Liver (tissue), 3 donors: Measurements from ENCODE around the gene IFNAR2.

ENCODE experiments used
- ATF3 ChIP-seq: IDR thresholded peaks from 2 replicates; pipeline ENCODE4 v1.6.1; 2016; ENCODE audit warnings: antibody characterized with exemption
- CTCF ChIP-seq: fragments of 150-350 bp; IDR thresholded peaks from 2 replicates; pipeline ENCODE4 v1.5.1; 2017; ENCODE audit warnings: improper control_type of control experiment, low read depth, low read length; ENCODE audit not compliant: missing input control
- EGR1 ChIP-seq, 2 donors: IDR thresholded peaks; 2 replicates each; pipeline ENCODE4 v1.6.1; 2016 to 2018; ENCODE audit warnings: antibody characterized with exemption in 2 of 2, low read depth in 2 of 2
- GABPA ChIP-seq, 2 donors: IDR thresholded peaks in 1 of 2; conservative IDR thresholded peaks in 1 of 2; 2 replicates each; pipeline ENCODE4 v1.6.1; 2016; ENCODE audit warnings: antibody characterized with exemption in 2 of 2, mild to moderate bottlenecking in 1 of 2, moderate library complexity in 1 of 2
- JUND ChIP-seq, 2 donors: IDR thresholded peaks; 2 replicates each; pipeline ENCODE4 v1.6.1; 2016; ENCODE audit warnings: antibody characterized with exemption in 2 of 2
- MAX ChIP-seq: IDR thresholded peaks from 2 replicates; pipeline ENCODE4 v1.6.1; 2016; ENCODE audit warnings: antibody characterized with exemption
- RAD21 ChIP-seq, 2 donors: IDR thresholded peaks; 2 replicates each; pipeline ENCODE4 v1.6.1; 2016; ENCODE audit warnings: antibody characterized with exemption in 2 of 2, mild to moderate bottlenecking in 2 of 2
- REST ChIP-seq: IDR thresholded peaks from 2 replicates; pipeline ENCODE4 v1.6.1; 2016; ENCODE audit warnings: antibody characterized with exemption, mild to moderate bottlenecking
- SP1 ChIP-seq: IDR thresholded peaks from 2 replicates; pipeline ENCODE4 v1.6.1; 2018; ENCODE audit warnings: antibody characterized with exemption, mild to moderate bottlenecking
- YY1 ChIP-seq: IDR thresholded peaks from 2 replicates; pipeline ENCODE4 v1.6.1; 2016; ENCODE audit warnings: antibody characterized with exemption, mild to moderate bottlenecking
- ZBTB33 ChIP-seq: IDR thresholded peaks from 2 replicates; pipeline ENCODE4 v1.6.1; 2016; ENCODE audit warnings: antibody characterized with exemption
- donor health status: healthy.
- donor health status: healthy.

GRCh38 chr21:33268737-33269441 is 39.2 kb downstream of the IFNAR2 start:
- TF ChIP-seq EGR1 (IDR thresholded peaks at IDR 0.05; ENCODE audit: low read depth in 2 of 2) (peak in 1 of 2 donors; percentile 16), SP1 (peak; percentile 22), CTCF (no peak), GABPA (IDR thresholded peaks at IDR 0.05 in 1 of 2, conservative IDR thresholded peaks at IDR 0.05 in 1 of 2) (peak in 1 of 2 donors; percentile 13), REST (no peak), RAD21 (IDR thresholded peaks at IDR 0.05) (peak; percentile 69 to 79), ATF3 (no peak), MAX (peak; percentile 88), YY1 (no peak), ZBTB33 (peak; percentile 19), JUND (IDR thresholded peaks at IDR 0.05) (peak; percentile 12 to 40)
